HUDEP-2 (cell line): ENCODE measurements around the gene RNF169.
A peak's percentile ranks its signal among the peaks of the same experiment; 100 is the strongest.

ENCODE experiments used
- DNase-seq, 76 experiments: peaks; one replicate each; lab custom pipeline; 2025; ENCODE audit not compliant: unreplicated experiment in 76 of 76; lab: John Stamatoyannopoulos, UW

The RNF169 gene

DNA sequence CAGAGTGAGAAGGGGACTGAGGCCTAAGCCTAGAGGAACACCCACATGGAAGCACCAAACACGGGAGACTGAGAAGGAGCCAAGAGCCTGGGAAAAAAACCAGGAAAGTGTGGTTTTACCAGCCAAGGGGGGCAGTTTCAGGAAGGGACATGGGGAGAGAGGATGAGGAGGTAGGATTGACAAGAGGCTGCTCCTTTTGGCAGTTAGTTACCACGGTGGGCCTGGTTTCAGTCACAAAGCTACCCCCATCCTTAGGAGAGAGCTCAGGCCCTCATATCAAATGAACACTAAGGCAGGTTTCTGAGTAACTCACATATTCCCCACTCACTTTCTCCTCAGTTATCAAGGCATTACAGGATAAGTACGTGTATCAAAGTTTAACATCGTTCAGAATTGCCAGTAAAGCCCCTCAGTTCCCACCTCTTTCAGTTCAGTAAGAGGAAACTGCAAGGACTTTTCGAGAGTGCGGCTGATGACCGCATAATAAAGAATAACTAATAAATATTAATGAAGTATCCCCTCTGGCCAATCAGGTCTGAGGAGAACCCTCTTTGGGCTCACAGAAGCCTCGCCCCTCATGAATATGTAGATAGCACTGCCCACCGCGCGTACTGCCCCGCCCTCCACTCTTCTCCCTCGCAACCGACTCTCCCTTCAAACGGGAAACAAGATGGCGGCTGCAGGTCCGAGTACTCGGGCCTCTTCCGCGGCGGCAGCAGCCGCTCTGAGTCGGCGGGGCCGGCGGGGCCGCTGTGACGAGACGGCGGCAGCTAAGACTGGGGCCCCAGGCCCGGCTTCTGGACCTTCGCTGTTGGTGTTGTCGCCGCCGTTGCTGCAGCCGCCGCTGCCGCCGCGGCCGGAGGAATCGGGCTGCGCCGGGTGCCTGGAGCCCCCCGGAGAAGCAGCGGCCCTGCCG is at the start of gene RNF169:
Gene RNF169, plus strand, starts transcription at position 639 of the 916 bp plus-strand sequence. Its CDS starts 32 bp downstream, at position 671.
- peak in 74 of 76 experiments; percentile 43 to 92 (median 83) for DNase-seq

DNA sequence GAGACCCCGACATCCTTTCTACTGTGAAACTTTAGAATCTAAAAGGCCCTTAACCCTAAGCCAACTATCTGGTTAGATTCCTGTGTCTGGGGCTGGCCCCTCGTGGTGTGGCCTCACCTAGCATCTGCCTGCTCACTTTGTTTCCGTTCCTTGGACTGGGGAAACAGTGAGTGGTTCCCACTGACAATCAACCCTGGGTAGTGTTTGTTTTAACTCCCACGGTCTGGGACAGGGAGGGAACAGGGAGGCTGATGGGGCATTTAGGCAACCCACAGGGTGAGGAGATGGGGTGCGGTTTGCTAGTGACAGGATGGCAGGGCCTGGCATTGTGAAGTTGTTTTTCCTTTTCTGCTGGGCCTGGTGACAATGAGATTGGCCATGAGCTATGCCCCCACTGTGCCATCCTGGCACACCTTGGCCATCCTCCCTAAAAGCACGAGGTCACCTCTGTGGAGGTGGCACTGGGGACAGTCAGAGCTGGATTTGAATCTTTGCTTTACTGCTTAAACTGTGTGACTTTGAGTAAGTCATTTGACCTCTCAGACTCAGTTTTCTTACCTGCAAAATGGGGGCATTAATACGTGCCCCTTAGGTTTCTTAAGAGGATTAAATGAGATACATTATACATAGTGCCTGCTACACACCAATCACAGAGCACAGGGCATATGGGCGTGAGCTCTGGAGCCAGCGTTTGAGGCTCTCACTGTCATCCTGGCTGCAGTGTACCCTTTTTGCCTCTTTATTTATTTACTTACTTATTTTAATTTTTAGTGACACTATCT is 48.8 kb upstream of the RNF169 start:
- DNase-seq: no peak

DNA sequence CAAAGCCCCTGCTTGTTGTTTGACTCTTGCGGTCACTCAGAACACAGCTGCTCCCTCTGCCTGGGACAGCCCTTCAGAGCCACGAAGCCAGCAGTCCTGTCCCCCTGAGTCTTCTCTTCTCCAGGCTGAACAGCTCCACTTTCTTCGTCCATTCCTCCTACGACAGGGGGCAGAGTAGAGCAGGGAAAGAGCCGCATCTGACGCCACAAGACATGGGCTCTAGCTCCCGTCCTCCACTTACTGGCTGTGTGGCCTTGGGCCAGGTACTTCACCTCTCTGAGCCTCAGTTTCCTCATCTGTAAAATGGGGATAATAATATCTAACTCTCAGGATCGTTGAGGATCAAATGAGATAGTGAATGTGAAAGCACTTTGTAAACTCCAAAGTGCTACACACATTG is 47.3 kb upstream of the RNF169 start:
- DNase-seq: peak in 7 of 76 experiments; percentile 7 to 45 (median 29)

GRCh38 chr11:74702383-74703007 is 46.2 kb upstream of the RNF169 start:
- peak in 59 of 76 experiments; percentile 7 to 74 (median 43) for DNase-seq

GRCh38 chr11:74703211-74703610 is 45.4 kb upstream of the RNF169 start:
- DNase-seq: no peak

DNA sequence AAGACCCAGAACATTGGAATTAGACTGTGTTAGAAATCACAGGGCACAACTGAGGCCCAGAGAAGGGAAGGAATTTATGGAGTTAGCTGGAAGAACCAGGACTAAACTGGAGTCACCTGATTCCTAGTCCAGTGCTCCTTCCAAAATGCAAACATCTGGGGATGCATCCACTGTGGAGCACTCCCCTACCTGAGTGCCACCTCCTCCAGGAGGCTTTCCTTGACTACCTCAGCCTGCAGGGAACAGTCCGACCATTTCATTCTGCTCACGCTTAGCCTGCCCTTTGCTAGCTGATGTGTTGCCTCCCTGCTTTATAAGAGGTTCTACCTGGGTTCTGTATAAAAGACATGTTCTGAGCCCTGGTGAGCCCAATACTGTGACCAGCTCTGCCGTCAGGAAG is 41.5 kb upstream of the RNF169 start:
- no peak for DNase-seq

DNA sequence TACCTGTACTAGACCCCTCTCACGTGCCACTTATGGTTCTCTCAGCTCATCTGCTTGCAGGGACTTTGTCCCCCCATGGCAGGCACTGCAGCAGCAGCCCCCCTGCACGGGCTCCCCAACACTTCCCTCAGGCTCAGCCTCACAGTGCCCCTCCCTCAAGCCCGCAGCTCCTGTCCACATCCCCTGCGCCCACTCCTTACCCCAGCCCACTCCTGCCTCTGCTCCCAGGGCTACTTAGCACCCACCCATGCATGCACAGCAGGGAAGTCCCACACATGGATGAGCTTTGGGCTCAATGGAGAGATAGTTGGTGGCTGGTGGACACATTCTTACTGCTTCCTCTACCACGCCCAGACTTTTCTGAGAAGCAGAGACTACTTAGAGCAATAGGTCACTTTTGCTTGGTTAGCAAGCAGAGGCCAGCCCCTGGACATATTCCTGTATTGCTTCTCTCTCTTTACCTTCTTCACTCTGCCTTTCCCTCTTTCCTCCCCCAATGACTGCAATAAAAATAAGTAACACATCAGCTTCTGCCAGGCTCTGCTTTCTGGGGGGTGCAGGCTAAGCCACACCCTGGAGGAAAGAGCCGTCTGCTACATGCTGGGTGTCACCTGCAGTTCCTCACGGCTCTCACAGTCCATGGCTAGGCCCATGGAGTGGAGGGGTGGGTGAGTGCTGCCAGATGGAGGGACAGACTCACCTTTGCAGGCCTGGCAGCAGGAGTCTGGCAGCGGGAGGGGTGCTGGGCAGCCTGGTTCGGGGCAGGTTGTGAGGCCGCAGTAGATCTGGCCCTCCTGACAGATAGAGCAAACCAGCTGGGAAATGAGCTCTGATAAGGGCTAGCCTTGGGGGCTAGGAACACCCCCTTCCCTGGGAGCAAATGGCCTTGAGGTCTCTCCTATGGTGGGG is 40.8 kb upstream of the RNF169 start:
- no peak for DNase-seq

GRCh38 chr11:74709175-74709574 is 39.5 kb upstream of the RNF169 start:
- DNase-seq: no peak

- peak in 25 of 76 experiments; percentile 6 to 45 (median 13) for DNase-seq
Observed at GRCh38 chr11:74710281-74710938, 38.2 kb upstream of the RNF169 start.

DNA sequence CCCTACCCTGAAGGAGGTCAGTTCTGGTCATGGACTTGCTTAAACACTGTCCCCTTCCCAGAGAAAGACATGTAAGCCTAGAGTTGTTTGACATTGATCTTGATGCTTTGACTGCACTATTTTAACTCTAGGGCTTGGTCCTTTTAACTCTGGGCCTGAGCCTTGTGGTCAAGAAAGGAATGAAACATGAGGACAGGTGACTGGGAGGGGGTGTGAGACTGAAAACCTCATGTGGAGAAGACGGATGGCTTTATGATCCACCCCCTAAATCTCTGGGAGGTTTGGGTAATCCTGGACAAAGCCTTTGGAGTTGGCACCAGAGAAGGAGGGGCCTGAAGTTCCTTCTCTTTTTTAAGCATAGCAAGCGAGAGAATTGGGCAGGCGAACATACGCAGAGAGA is 35.0 kb upstream of the RNF169 start:
- no peak for DNase-seq

DNA sequence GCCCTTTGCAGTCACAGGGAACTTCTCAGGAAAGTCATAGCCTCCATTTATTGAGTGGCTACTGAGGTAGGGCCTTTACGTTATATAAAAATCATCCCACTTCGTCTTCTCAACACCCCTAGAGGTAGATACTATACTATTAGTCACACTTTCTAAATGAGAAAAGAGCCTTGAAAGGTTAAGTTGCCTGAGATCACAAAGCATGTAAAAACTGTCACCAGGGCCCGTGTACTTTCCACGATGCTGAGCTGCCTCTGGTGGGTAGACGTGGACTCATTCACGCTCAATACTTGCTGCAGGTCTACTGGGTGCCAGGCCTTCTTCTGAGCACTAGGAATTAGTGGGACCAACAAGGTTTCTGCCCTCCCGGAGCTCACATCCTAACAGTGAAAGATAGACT is 33.7 kb upstream of the RNF169 start:
- no peak for DNase-seq

DNA sequence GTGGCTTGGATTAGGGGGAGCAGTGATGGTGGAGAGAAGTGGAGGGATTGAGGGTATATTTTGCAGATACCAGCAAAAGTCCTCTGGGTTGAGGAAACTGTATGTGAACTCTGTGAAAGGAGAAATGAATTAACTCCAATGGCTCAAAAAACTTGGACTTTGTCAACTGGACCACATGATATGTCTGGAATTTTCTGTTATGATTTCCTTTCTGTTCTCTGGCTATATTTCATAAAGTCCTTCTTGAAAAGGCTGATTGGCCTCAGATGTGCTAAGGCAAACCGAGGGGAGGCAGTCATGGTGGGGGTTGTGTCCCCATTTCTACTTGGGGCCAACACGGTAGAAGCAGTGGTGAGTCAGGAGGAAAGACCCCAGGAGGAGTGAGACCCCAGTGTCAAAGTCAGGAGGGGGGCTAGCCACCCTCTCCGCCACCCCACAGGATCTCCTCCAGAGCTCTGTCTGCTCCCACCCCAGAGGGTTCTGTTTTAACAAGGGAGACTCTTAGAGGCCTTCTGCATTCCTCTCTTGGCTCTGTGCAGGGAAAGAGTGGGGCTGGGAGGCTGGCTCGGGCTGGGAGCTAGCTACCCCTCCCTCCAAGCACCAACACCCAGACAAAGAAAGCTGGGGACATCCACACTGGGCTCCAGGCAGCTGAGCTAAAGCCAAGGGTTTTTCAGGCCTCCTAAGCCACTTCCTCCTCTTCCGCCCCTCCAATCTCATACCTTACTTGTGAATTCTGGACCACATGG is 31.3 kb upstream of the RNF169 start:
- no peak for DNase-seq

DNA sequence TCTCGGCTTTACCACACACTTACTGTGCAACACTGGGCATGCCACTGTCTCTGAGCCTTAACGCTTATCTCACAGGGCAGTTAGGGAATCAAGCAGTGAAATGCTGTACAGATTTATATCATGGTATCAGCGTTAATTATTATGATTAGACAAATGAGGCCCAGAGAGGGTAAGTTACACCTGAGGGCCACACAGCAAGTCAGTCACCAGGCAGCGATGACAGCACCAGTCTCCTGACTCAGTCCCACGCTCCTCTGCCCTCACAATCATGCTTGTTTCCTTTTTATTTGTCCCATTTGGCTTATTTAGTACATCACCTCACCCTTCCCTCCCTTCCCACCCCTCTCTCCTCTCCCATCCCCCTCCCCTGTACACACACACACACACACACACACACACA is 29.6 kb upstream of the RNF169 start:
- no peak for DNase-seq

- no peak for DNase-seq
Observed at GRCh38 chr11:74720596-74721478, 27.8 kb upstream of the RNF169 start.

DNA sequence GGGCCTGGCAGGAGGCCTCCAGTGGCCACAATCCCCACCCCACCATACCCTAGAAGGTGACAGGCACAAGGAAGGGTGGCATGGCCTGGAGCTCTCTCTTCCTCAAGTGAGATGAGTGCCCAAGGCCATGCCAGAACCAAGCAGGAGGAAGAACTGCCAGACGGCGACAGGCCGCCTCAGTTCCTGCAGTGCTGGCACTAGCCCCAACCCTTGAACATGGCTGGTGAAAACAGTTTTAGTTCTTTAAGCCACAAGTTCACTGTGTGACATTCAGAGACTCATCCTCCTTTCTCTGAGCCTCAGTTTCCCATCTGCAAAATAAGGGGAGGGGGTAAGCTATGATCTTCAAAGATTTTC is 27.2 kb upstream of the RNF169 start:
- no peak for DNase-seq

DNA sequence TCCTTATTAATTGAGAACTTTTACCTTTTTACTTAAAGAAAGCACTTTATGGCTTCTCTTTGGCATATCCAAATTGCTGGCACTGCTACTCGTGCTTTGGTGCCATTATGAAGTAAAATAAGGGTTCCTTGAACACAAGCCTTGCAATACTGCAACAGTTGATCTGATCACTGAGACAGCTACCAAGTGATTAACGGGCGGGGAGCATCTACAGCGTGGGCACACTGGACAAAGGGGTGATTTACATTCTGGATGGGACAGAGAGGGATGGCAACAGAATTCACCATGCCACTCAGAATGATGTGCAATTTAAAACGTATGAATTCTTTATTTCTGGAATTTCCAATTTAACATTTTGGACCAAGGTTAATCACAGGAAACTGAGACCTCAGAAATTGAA is 25.1 kb upstream of the RNF169 start:
- DNase-seq: no peak

- no peak for DNase-seq
Observed at GRCh38 chr11:74725701-74726100, 22.9 kb upstream of the RNF169 start.
